Stimulated activated CD8-positive, alpha-beta memory T cell treated with anti-CD3 and anti-CD28 coated beads, Interleukin-7, amount 100 ng/mL, for 1 hour (primary cell): ENCODE results near the gene C15orf61.

ENCODE experiments used
- DNase-seq, 2 donors: peaks; one replicate each; pipeline ENCODE4 v3.0.0-alpha.2; 2020; ENCODE audit warnings: low read depth in 2 of 2

C15orf61 gene

GRCh38 chr15:67512933-67513714 is 7.8 kb upstream of the C15orf61 start:
- no peak for DNase-seq

GRCh38 chr15:67515090-67515489 is 5.8 kb upstream of the C15orf61 start:
- DNase-seq: no peak

- no peak for DNase-seq
Measured at GRCh38 chr15:67515557-67515956, 5.4 kb upstream of the C15orf61 start.

- DNase-seq: peak in 1 of 2 donors; percentile 3
Measured at GRCh38 chr15:67520321-67521028, 456 bp upstream of the C15orf61 start.

GRCh38 chr15:67521783-67522568 is 1.0 kb downstream of the C15orf61 start:
- no peak for DNase-seq

- no peak for DNase-seq
Measured at GRCh38 chr15:67523330-67523729, 2.4 kb downstream of the C15orf61 start.

- DNase-seq: no peak
Measured at GRCh38 chr15:67524235-67524634, 3.3 kb downstream of the C15orf61 start.

- no peak for DNase-seq
Measured at GRCh38 chr15:67528513-67528912, 7.6 kb downstream of the C15orf61 start.

- no peak for DNase-seq
Measured at GRCh38 chr15:67531379-67531914, 10.5 kb downstream of the C15orf61 start.

- DNase-seq: no peak
Measured at GRCh38 chr15:67533873-67534272, 12.9 kb downstream of the C15orf61 start.

- no peak for DNase-seq
Measured at GRCh38 chr15:67534360-67534759, 13.4 kb downstream of the C15orf61 start.

- no peak for DNase-seq
Measured at GRCh38 chr15:67537771-67538170, 16.8 kb downstream of the C15orf61 start.

- DNase-seq: peak; percentile 59 to 65
Measured at GRCh38 chr15:67542420-67543347, 21.8 kb downstream of the C15orf61 start, which contains the start of gene MAP2K5. TSS of gene MAP2K5 (plus strand) at chr15:67542703. CDS start at chr15:67543336, 633 bp downstream.

GRCh38 chr15:67543348-67543718 is 22.4 kb downstream of the C15orf61 start:
- no peak for DNase-seq

GRCh38 chr15:67544475-67544874 is 23.5 kb downstream of the C15orf61 start:
- no peak for DNase-seq

GRCh38 chr15:67545864-67546263 is 24.9 kb downstream of the C15orf61 start:
- no peak for DNase-seq

- DNase-seq: no peak
Measured at GRCh38 chr15:67547064-67547463, 26.1 kb downstream of the C15orf61 start.

GRCh38 chr15:67547836-67548235 is 26.9 kb downstream of the C15orf61 start:
- no peak for DNase-seq

- DNase-seq: no peak
Measured at GRCh38 chr15:67548236-67548852, 27.4 kb downstream of the C15orf61 start.

GRCh38 chr15:67548862-67549651 is 28.1 kb downstream of the C15orf61 start:
- no peak for DNase-seq
